ENCODE data around the gene PLA2G4B. TPM values are rescaled to one million over a fixed set of nuclear protein-coding genes. Genes with fewer than 3 reads are reported as not detected.
A peak's percentile ranks its signal among the peaks of the same experiment; 100 is the strongest.

The PLA2G4B gene
- total RNA-seq, 3 donors from 2014 or later, result 3.6 to 5.5 (median 4.9) TPM

- H3K9me3 Mint-ChIP-seq, result no peaks in the 10 kb centered on the region
- ATAC-seq (no peak), DNase-seq (no peak)
- peaks cover 27% of the 10 kb centered on the region for H3K36me3 Mint-ChIP-seq (ENCODE audit: insufficient read depth)
- H3K4me3 Mint-ChIP-seq, result no peak overlapping the region
- no peaks in the 10 kb centered on the region for H3K4me1 Mint-ChIP-seq (ENCODE audit: low read depth)
- no peaks in the 10 kb centered on the region for H3K27me3 Mint-ChIP-seq (ENCODE audit: low read depth)
Observed at GRCh38 chr15:41816788-41817187, 21.9 kb upstream of the PLA2G4B start.

- ATAC-seq (no peak), DNase-seq (no peak)
- peaks cover 27% of the 10 kb centered on the region for H3K36me3 Mint-ChIP-seq (ENCODE audit: insufficient read depth)
Observed at GRCh38 chr15:41817327-41817726, 21.3 kb upstream of the PLA2G4B start.

GRCh38 chr15:41817781-41818180, 20.9 kb upstream of the PLA2G4B start:
- no peaks in the 10 kb centered on the region for H3K9me3 Mint-ChIP-seq
- H3K36me3 Mint-ChIP-seq (ENCODE audit: insufficient read depth), result peaks cover 27% of the 10 kb centered on the region
- ATAC-seq (no peak), DNase-seq (no peak)
- no peak overlapping the region for H3K4me3 Mint-ChIP-seq
- no peaks in the 10 kb centered on the region for H3K27me3 Mint-ChIP-seq (ENCODE audit: low read depth)
- no peaks in the 10 kb centered on the region for H3K4me1 Mint-ChIP-seq (ENCODE audit: low read depth)

More at GRCh38 chr15:41817327-41817726, 21.3 kb upstream of the PLA2G4B start:
- no peaks in the 10 kb centered on the region for H3K9me3 Mint-ChIP-seq
- H3K4me1 Mint-ChIP-seq (ENCODE audit: low read depth), result no peaks in the 10 kb centered on the region
- no peak overlapping the region for H3K4me3 Mint-ChIP-seq
- no peaks in the 10 kb centered on the region for H3K27me3 Mint-ChIP-seq (ENCODE audit: low read depth)

- Mint-ChIP-seq H3K9me3 (no peaks in the 10 kb centered on the region), H3K27me3 (ENCODE audit: low read depth) (no peaks in the 10 kb centered on the region), H3K4me1 (ENCODE audit: low read depth) (no peaks in the 10 kb centered on the region), H3K4me3 (no peak overlapping the region), H3K36me3 (ENCODE audit: insufficient read depth) (peaks cover 26% of the 10 kb centered on the region)
- DNase-seq, result no peak
- ATAC-seq, result no peak
Observed at GRCh38 chr15:41819455-41820050, 19.1 kb upstream of the PLA2G4B start.

- Mint-ChIP-seq H3K9me3 (no peaks in the 10 kb centered on the region), H3K4me3 (no peak overlapping the region), H3K27me3 (ENCODE audit: low read depth) (no peaks in the 10 kb centered on the region), H3K4me1 (ENCODE audit: low read depth) (no peaks in the 10 kb centered on the region), H3K36me3 (ENCODE audit: insufficient read depth) (peaks cover 22% of the 10 kb centered on the region)
- DNase-seq (no peak), ATAC-seq (no peak)
Observed at GRCh38 chr15:41820791-41821423, 17.7 kb upstream of the PLA2G4B start.

- no peak for ATAC-seq
- Mint-ChIP-seq H3K9me3 (no peaks in the 10 kb centered on the region), H3K4me1 (ENCODE audit: low read depth) (peaks cover 4% of the 10 kb centered on the region), H3K4me3 (no peak overlapping the region), H3K36me3 (ENCODE audit: insufficient read depth) (peaks cover 17% of the 10 kb centered on the region), H3K27me3 (ENCODE audit: low read depth) (no peaks in the 10 kb centered on the region)
- DNase-seq, result no peak
Observed at GRCh38 chr15:41821831-41822230, 16.8 kb upstream of the PLA2G4B start.

GRCh38 chr15:41822471-41822870, 16.2 kb upstream of the PLA2G4B start:
- no peak overlapping the region for H3K4me3 Mint-ChIP-seq
- H3K9me3 Mint-ChIP-seq, result no peaks in the 10 kb centered on the region
- DNase-seq, result no peak
- peaks cover 16% of the 10 kb centered on the region for H3K36me3 Mint-ChIP-seq (ENCODE audit: insufficient read depth)
- peaks cover 4% of the 10 kb centered on the region for H3K4me1 Mint-ChIP-seq (ENCODE audit: low read depth)
- no peaks in the 10 kb centered on the region for H3K27me3 Mint-ChIP-seq (ENCODE audit: low read depth)
- ATAC-seq, result no peak

GRCh38 chr15:41822957-41823356, 15.7 kb upstream of the PLA2G4B start:
- ATAC-seq, result no peak
- H3K4me3 Mint-ChIP-seq, result no peak overlapping the region
- DNase-seq, result no peak
- H3K9me3 Mint-ChIP-seq, result no peaks in the 10 kb centered on the region
- no peaks in the 10 kb centered on the region for H3K27me3 Mint-ChIP-seq (ENCODE audit: low read depth)
- peaks cover 12% of the 10 kb centered on the region for H3K36me3 Mint-ChIP-seq (ENCODE audit: insufficient read depth)
- peaks cover 5% of the 10 kb centered on the region for H3K4me1 Mint-ChIP-seq (ENCODE audit: low read depth)

- Mint-ChIP-seq H3K4me3 (no peak overlapping the region), H3K4me1 (ENCODE audit: low read depth) (peaks cover 6% of the 10 kb centered on the region), H3K9me3 (no peaks in the 10 kb centered on the region), H3K27me3 (ENCODE audit: low read depth) (no peaks in the 10 kb centered on the region), H3K36me3 (ENCODE audit: insufficient read depth) (peaks cover 12% of the 10 kb centered on the region)
- DNase-seq, result no peak
- no peak for ATAC-seq
Observed at GRCh38 chr15:41823502-41823901, 15.1 kb upstream of the PLA2G4B start.

GRCh38 chr15:41824062-41824745, 14.4 kb upstream of the PLA2G4B start:
- no peak for ATAC-seq
- peaks cover 12% of the 10 kb centered on the region for H3K36me3 Mint-ChIP-seq (ENCODE audit: insufficient read depth)

GRCh38 chr15:41825145-41825544, 13.5 kb upstream of the PLA2G4B start:
- Mint-ChIP-seq H3K4me1 (ENCODE audit: low read depth) (peaks cover 15% of the 10 kb centered on the region), H3K27me3 (ENCODE audit: low read depth) (no peaks in the 10 kb centered on the region), H3K4me3 (no peak overlapping the region), H3K9me3 (no peaks in the 10 kb centered on the region), H3K36me3 (ENCODE audit: insufficient read depth) (peaks cover 8% of the 10 kb centered on the region)
- no peak for DNase-seq
- ATAC-seq, result no peak

More at GRCh38 chr15:41824062-41824745, 14.4 kb upstream of the PLA2G4B start:
- Mint-ChIP-seq H3K4me1 (ENCODE audit: low read depth) (peaks cover 12% of the 10 kb centered on the region), H3K9me3 (no peaks in the 10 kb centered on the region), H3K4me3 (no peak overlapping the region), H3K27me3 (ENCODE audit: low read depth) (no peaks in the 10 kb centered on the region)
- DNase-seq, result no peak

GRCh38 chr15:41825572-41826535, 12.8 kb upstream of the PLA2G4B start:
- no peaks in the 10 kb centered on the region for H3K27me3 Mint-ChIP-seq (ENCODE audit: low read depth)
- peaks cover 19% of the 10 kb centered on the region for H3K4me1 Mint-ChIP-seq (ENCODE audit: low read depth)
- peaks cover 8% of the 10 kb centered on the region for H3K36me3 Mint-ChIP-seq (ENCODE audit: insufficient read depth)
- DNase-seq (no peak), ATAC-seq (no peak)
- H3K4me3 Mint-ChIP-seq, result peak overlapping the region; percentile 67
- H3K9me3 Mint-ChIP-seq, result no peaks in the 10 kb centered on the region

GRCh38 chr15:41827290-41827879, 11.3 kb upstream of the PLA2G4B start:
- Mint-ChIP-seq H3K36me3 (ENCODE audit: insufficient read depth) (peaks cover 2% of the 10 kb centered on the region), H3K9me3 (no peaks in the 10 kb centered on the region), H3K4me1 (ENCODE audit: low read depth) (peaks cover 35% of the 10 kb centered on the region), H3K4me3 (peak overlapping the region; percentile 91), H3K27me3 (ENCODE audit: low read depth) (no peaks in the 10 kb centered on the region)
- DNase-seq (peak; percentile 13), ATAC-seq (peak; percentile 6 to 10)

Measured in activated T-cell treated with anti-CD3 and anti-CD28 coated beads, Interleukin-2, amount 50 U/mL, for 4 hours (primary cell).